GM20000 (cell line): ENCODE results near the gene KIAA2012.

Experiments used
- DNase-seq: peaks from one replicate; pipeline ENCODE4 v3.0.0; 2012; ENCODE audit warnings: low spot score
- TF ChIP-seq, protein P1 (sequence below): IDR thresholded peaks from 2 replicates; pipeline ENCODE4 v1.5.1; 2012; ENCODE audit warnings: mild to moderate bottlenecking, control low read depth; ENCODE audit errors: extremely low read depth, missing control alignments

KIAA2012 gene

DNA sequence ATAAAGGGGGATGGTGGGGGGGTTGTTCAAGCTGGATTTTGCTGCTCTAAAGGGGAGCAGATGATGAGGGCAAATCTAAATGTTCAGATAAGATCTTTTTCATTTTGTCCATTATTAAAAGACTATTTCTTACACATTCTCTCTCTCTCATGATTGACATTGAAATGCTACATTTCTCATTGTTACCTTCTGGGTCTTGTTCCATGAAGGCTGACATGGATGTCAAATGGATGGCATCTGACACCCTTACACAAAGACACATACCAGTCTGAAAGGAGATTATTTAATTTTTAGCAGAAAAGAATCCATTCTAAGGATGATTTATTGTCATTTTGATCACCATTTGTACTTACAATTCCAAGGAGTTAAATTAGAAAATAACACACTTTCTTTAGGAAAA is 28.3 kb upstream of the KIAA2012 start:
- TF ChIP-seq, protein P1, sequence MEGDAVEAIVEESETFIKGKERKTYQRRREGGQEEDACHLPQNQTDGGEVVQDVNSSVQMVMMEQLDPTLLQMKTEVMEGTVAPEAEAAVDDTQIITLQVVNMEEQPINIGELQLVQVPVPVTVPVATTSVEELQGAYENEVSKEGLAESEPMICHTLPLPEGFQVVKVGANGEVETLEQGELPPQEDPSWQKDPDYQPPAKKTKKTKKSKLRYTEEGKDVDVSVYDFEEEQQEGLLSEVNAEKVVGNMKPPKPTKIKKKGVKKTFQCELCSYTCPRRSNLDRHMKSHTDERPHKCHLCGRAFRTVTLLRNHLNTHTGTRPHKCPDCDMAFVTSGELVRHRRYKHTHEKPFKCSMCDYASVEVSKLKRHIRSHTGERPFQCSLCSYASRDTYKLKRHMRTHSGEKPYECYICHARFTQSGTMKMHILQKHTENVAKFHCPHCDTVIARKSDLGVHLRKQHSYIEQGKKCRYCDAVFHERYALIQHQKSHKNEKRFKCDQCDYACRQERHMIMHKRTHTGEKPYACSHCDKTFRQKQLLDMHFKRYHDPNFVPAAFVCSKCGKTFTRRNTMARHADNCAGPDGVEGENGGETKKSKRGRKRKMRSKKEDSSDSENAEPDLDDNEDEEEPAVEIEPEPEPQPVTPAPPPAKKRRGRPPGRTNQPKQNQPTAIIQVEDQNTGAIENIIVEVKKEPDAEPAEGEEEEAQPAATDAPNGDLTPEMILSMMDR = no peak
- no peak for DNase-seq

DNA sequence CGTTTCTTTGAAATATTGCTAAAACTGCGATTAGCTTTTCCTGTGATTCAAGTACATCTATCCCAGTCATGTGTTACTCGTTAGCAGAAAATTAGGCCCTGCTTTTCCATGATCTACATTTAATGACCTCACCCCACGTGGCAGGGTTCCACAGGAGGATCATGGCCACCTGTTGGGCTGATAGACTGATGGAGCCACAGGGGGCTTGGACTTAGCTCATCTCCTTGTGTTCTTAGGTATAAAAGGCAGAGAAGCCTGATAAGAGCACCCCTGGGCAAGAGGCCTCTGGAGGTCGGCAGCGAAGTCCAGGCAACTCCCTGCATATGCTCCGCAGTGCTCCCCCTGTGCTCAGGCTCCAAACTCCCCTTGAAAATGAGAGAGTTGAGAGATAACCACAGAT is 26.5 kb upstream of the KIAA2012 start:
- TF ChIP-seq, protein P1 = no peak

DNA sequence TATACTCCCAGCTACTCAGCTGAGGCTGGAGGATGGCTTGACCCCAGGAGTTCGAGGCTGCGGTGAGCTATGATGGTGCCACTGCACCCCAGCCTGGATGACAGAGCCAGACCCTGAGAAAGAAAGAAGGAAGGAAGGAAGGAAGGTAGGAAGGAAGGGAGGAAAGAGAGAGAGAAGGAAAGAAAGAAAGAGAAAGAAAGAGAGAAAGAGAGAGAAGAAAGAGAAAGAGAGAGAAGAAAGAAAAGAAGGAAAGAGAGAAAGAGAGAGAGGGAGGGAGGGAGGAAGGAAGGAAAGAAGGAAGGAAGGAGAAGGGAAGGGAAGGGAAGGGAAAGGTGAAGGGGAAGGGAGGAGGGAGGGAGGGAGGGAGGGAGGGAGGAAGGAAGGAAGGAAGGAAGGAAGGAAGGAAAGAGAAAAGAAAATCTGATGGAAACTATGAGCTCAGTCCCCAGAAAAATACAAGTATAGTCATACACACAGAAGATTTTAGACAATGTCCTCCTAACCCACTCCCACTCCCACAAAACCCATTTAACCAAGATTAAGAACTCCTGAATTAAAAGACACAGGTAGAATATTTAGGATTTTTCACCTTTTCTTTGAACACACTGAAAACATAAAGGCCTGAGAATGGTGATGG is 23.8 kb upstream of the KIAA2012 start:
- TF ChIP-seq, protein P1 = no peak
- no peak for DNase-seq

More for the DNA sequence above, 26.5 kb upstream of the KIAA2012 start:
- no peak for DNase-seq

DNA sequence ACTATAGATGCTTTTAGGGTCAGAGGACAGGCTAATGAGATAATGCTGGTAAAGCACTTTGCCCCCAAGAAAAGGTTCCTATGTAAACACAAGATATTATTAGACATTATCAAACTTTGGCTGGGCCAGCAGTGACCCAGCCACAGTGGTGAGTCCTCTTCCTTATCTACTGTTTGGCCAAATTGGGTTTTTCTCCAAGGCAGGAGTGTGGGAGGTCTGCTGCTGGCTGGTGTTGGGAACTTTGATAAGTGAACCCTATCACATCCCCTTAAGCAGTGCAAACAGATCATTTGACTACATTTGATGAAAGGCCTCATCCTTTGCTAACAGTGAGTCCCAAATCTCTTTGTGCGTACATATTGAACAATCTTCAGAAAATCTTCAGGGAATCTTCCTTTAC is 23.2 kb upstream of the KIAA2012 start:
- TF ChIP-seq, protein P1 = no peak
- no peak for DNase-seq

DNA sequence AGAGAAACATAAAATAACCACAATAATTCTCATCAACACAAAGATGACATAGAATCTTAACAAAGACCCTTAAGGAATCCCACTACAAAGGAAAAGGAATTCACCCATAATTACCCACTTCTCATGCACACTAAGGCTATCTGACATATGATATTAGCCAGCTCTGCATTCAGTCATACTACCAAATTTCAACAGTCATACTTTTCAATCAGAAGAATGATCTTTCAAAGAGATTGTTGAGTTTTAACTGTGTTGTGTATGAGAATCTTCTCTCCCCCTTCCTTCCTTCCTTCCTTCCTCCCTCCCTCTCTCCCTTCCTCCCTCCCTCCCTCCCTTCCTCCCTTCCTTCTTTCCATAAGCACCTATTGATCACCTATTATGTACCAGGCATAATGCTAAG is 22.4 kb upstream of the KIAA2012 start:
- no peak for DNase-seq
- TF ChIP-seq, protein P1 = no peak

DNA sequence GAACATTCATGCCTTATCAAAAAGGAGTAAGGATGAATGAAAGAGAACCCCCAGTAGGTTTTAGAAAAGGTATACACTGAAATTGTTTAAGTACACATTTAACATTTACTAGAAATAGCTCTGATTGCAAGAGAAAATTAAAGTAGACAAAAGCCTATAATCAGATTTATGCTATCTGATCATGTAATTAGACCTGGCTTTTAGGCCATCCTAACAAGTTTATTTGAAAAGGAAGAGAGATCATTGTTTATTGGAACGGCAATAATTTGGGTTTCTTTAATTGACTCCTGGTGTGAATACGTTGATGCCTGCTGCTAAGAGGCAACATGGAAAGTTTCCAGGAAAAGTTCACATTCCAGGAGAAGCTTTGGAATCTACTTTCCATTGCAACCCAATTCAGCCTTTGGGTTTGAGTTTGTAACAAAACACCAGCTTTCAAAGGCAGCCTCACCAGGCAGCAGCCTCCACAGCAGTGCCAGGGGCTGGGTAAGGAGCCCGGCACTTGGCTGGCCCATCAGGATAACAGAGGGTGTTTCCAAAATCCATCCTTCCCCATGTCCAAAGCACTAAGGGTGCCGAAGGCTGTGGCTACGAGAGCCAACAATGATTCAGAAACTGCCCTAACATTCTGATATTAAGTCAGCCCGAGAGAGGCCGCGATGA is 21.4 kb upstream of the KIAA2012 start:
- DNase-seq = no peak
- TF ChIP-seq, protein P1 = no peak

DNA sequence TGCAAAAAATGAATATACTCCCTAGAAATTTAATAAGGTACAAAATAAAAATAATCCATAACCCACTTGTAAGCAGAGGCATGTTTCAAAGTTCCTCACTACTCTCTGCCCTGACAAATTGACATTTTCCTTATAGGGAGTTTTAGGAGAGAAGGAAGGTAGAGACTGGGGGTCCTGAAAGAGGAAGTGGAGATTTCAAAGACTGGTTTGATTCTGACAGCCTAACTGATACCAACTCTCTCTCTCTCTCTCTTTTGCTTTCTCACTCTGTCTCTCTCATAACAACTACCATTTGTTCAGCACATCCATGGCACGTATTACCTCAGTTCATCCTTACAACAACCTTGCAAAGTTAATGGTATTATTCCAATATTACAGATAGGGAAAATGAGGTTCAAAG is 20.8 kb upstream of the KIAA2012 start:
- no peak for DNase-seq
- TF ChIP-seq, protein P1 = no peak
